K562 (cell line): ENCODE measurements around the gene RAB13. TPM values are rescaled to one million over a fixed set of nuclear protein-coding genes. Genes with fewer than 3 reads are reported as not detected.

Source experiments
- ARNT ChIP-seq, 2 experiments: fragments of 450-650 bp; IDR thresholded peaks; 2 replicates each; pipeline ENCODE4 v1.6.1; 2016; ENCODE audit warnings: mild to moderate bottlenecking in 1 of 2
- CAMTA2 ChIP-seq: fragments of 250-450 bp; sonication (Bioruptor Pico); conservative IDR thresholded peaks from 2 replicates; pipeline ENCODE4 v1.5.1; 2022
- HMGN3 ChIP-seq: IDR thresholded peaks from 2 replicates; pipeline ENCODE4 v1.6.1; 2011; ENCODE audit warnings: borderline replicate concordance, low read depth, mild to moderate bottlenecking, mixed read lengths, low read length; ENCODE audit not compliant: insufficient read length; ENCODE audit errors: extremely low read depth
- PRPF4 ChIP-seq: fragments of 200-400 bp; formaldehyde crosslinking; IDR thresholded peaks from one replicate; pipeline ENCODE4 v1.6.1; 2017; ENCODE audit warnings: low read length, low read depth, mild to moderate bottlenecking; ENCODE audit not compliant: insufficient read depth, poor library complexity, severe bottlenecking
- SMAD1 ChIP-seq: fragments of 150-350 bp; IDR thresholded peaks from 2 replicates; pipeline ENCODE4 v1.6.1; 2014; ENCODE audit warnings: low read length, low read depth; ENCODE audit not compliant: partially characterized antibody
- ZNF347 ChIP-seq: fragments of 450-650 bp; formaldehyde crosslinking; IDR thresholded peaks from 2 replicates; pipeline ENCODE4 v1.4.0; 2020; ENCODE audit warnings: low read depth, mild to moderate bottlenecking, moderate library complexity
- ZNF76 ChIP-seq: fragments of 250-450 bp; sonication (Bioruptor Pico); IDR thresholded peaks from 2 replicates; pipeline ENCODE4 v1.4.0; 2020; ENCODE audit warnings: mild to moderate bottlenecking, moderate library complexity, borderline replicate concordance
- polyA plus RNA-seq, 8 experiments: library from polyadenylated mRNA; depleted of rRNA in 4 of 8; stranded (reverse) in 5 of 8; unstranded in 3 of 8; fragments of >200 nt; fragmentation: Nextera tagmentation in 2 of 8; fragmentation: Illumina TruSeq in 1 of 8; extraction: Ambion mirVana in 2 of 8; extraction: Trizol in 1 of 8; gene quantifications; 2 replicates each; pipeline versions ENCODE4 v1.2.1 to v1.2.3, GENCODE V29; 2011 to 2014; ENCODE audit warnings: inconsistent platforms in 1 of 8, missing spikeins in 1 of 8
- total RNA-seq, 7 experiments: library from RNA; depleted of rRNA in 6 of 7; stranded (reverse); fragments of >200 nt in 6 of 7; fragmentation: Illumina TruSeq in 2 of 7; extraction: Trizol in 2 of 7; gene quantifications; 2 replicates each; pipeline versions ENCODE4 v1.2.1 to v1.2.3, GENCODE V29; 2011 to 2021; ENCODE audit warnings: low replicate concordance in 1 of 7
- TF ChIP-seq, protein P1 (sequence below): fragments of 450-650 bp; IDR thresholded peaks from 2 replicates; pipeline ENCODE4 v1.6.1; 2016
- TF ChIP-seq, protein P2 (sequence below): fragments of 200-800 bp; sonication (Bioruptor generic); IDR thresholded peaks from 2 replicates; pipeline ENCODE4 v1.6.1; 2017; ENCODE audit warnings: missing genetic modification characterization, missing compliant biosample characterization
- TF ChIP-seq, protein P3 (sequence below): sonication (generic); formaldehyde crosslinking; IDR thresholded peaks from 2 replicates; pipeline ENCODE4 v1.8.0; 2022; ENCODE audit warnings: missing genetic modification reagents, mild to moderate bottlenecking, borderline replicate concordance
- TF ChIP-seq, protein P4 (sequence below): sonication (generic); formaldehyde crosslinking; IDR thresholded peaks from 2 replicates; pipeline ENCODE4 v1.9.0; 2022; ENCODE audit warnings: mild to moderate bottlenecking, missing genetic modification reagents
- TF ChIP-seq, protein P5 (sequence below): fragments of 250-450 bp; sonication (Bioruptor Pico); IDR thresholded peaks from 2 replicates; pipeline ENCODE4 v1.8.0; 2022; ENCODE audit warnings: inconsistent platforms
- TF ChIP-seq, protein P6 (sequence below): fragments of 200-800 bp; sonication (Bioruptor generic); IDR thresholded peaks from 2 replicates; pipeline ENCODE4 v1.6.1; 2016; ENCODE audit warnings: missing genetic modification characterization, missing compliant biosample characterization

RAB13 gene
- total and polyA plus RNA-seq, 9 of the 15 experiments (the other 6 are each of a cell fraction or from before 2014, with no cell fraction given) = 22.3 to 100 (median 39.8) TPM

DNA sequence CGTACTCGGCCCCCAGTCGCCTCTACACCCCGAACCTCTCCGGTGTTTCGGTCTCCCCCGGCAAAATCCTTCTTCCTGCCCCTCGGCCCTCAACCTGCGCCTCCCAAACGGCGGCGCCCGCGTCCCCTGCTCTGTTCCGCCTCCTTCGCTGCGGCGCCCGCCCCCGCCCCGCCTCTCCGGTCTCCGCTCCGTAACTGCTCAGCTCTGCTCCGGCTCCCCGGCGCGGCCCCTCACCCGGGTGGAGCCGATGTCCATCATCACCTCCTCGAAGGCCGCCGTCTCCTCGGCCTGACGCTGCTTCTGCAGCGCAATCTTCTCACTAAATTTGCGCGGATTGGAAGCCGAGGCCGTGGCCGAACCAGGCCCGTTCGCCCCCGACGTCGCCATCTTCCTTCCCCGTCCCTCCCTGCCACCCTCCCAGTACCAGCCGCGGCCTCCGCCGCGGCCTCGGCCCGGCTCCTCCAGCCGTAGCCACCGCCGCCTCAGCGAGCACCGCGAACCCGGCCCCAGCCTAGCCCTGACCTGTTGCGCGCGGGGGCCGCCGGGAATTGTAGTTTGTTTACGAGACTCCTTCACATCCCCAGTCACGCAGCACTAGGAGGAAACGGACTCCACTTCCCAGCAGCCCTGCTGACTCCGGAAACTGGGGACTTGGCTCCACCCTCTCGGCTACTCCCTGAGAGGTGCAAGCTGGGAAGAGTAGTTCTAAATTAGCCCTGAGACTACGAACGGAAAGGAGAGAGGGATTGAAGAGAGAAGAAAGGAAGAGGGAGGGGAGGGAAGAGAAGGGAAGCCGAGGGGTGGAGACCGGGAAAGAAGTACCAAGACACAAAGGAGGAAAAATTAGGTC is 27.8 kb downstream of the RAB13 start, which contains the start of gene CRTC2 (continued):
- TF ChIP-seq, protein P1, sequence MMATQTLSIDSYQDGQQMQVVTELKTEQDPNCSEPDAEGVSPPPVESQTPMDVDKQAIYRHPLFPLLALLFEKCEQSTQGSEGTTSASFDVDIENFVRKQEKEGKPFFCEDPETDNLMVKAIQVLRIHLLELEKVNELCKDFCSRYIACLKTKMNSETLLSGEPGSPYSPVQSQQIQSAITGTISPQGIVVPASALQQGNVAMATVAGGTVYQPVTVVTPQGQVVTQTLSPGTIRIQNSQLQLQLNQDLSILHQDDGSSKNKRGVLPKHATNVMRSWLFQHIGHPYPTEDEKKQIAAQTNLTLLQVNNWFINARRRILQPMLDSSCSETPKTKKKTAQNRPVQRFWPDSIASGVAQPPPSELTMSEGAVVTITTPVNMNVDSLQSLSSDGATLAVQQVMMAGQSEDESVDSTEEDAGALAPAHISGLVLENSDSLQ = peak; percentile 57
- TF ChIP-seq, protein P2, sequence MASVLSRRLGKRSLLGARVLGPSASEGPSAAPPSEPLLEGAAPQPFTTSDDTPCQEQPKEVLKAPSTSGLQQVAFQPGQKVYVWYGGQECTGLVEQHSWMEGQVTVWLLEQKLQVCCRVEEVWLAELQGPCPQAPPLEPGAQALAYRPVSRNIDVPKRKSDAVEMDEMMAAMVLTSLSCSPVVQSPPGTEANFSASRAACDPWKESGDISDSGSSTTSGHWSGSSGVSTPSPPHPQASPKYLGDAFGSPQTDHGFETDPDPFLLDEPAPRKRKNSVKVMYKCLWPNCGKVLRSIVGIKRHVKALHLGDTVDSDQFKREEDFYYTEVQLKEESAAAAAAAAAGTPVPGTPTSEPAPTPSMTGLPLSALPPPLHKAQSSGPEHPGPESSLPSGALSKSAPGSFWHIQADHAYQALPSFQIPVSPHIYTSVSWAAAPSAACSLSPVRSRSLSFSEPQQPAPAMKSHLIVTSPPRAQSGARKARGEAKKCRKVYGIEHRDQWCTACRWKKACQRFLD (CRISPR knock-in tag) = peak; percentile 93
- TF ChIP-seq ARNT (IDR thresholded peaks at IDR 0.05) (no peak), SMAD1 (no peak), ZNF76 (CRISPR knock-in tag) (no peak), PRPF4 (no peak), HMGN3 (peak; percentile 62), CAMTA2 (CRISPR knock-in tag) (0 out of 2 replicates have a peak, but pooled peaks have one; percentile 17), ZNF347 (CRISPR knock-in tag) (no peak)
- TF ChIP-seq, protein P3, sequence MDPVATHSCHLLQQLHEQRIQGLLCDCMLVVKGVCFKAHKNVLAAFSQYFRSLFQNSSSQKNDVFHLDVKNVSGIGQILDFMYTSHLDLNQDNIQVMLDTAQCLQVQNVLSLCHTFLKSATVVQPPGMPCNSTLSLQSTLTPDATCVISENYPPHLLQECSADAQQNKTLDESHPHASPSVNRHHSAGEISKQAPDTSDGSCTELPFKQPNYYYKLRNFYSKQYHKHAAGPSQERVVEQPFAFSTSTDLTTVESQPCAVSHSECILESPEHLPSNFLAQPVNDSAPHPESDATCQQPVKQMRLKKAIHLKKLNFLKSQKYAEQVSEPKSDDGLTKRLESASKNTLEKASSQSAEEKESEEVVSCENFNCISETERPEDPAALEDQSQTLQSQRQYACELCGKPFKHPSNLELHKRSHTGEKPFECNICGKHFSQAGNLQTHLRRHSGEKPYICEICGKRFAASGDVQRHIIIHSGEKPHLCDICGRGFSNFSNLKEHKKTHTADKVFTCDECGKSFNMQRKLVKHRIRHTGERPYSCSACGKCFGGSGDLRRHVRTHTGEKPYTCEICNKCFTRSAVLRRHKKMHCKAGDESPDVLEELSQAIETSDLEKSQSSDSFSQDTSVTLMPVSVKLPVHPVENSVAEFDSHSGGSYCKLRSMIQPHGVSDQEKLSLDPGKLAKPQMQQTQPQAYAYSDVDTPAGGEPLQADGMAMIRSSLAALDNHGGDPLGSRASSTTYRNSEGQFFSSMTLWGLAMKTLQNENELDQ = 0 out of 2 replicates have a peak, but pooled peaks have one; percentile 56
- TF ChIP-seq, protein P4, sequence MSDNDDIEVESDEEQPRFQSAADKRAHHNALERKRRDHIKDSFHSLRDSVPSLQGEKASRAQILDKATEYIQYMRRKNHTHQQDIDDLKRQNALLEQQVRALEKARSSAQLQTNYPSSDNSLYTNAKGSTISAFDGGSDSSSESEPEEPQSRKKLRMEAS (CRISPR knock-in tag) = no peak; the same call in none of the 2 replicates
- TF ChIP-seq, protein P5, sequence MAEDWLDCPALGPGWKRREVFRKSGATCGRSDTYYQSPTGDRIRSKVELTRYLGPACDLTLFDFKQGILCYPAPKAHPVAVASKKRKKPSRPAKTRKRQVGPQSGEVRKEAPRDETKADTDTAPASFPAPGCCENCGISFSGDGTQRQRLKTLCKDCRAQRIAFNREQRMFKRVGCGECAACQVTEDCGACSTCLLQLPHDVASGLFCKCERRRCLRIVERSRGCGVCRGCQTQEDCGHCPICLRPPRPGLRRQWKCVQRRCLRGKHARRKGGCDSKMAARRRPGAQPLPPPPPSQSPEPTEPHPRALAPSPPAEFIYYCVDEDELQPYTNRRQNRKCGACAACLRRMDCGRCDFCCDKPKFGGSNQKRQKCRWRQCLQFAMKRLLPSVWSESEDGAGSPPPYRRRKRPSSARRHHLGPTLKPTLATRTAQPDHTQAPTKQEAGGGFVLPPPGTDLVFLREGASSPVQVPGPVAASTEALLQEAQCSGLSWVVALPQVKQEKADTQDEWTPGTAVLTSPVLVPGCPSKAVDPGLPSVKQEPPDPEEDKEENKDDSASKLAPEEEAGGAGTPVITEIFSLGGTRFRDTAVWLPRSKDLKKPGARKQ (CRISPR knock-in tag) = no peak
- TF ChIP-seq, protein P6, sequence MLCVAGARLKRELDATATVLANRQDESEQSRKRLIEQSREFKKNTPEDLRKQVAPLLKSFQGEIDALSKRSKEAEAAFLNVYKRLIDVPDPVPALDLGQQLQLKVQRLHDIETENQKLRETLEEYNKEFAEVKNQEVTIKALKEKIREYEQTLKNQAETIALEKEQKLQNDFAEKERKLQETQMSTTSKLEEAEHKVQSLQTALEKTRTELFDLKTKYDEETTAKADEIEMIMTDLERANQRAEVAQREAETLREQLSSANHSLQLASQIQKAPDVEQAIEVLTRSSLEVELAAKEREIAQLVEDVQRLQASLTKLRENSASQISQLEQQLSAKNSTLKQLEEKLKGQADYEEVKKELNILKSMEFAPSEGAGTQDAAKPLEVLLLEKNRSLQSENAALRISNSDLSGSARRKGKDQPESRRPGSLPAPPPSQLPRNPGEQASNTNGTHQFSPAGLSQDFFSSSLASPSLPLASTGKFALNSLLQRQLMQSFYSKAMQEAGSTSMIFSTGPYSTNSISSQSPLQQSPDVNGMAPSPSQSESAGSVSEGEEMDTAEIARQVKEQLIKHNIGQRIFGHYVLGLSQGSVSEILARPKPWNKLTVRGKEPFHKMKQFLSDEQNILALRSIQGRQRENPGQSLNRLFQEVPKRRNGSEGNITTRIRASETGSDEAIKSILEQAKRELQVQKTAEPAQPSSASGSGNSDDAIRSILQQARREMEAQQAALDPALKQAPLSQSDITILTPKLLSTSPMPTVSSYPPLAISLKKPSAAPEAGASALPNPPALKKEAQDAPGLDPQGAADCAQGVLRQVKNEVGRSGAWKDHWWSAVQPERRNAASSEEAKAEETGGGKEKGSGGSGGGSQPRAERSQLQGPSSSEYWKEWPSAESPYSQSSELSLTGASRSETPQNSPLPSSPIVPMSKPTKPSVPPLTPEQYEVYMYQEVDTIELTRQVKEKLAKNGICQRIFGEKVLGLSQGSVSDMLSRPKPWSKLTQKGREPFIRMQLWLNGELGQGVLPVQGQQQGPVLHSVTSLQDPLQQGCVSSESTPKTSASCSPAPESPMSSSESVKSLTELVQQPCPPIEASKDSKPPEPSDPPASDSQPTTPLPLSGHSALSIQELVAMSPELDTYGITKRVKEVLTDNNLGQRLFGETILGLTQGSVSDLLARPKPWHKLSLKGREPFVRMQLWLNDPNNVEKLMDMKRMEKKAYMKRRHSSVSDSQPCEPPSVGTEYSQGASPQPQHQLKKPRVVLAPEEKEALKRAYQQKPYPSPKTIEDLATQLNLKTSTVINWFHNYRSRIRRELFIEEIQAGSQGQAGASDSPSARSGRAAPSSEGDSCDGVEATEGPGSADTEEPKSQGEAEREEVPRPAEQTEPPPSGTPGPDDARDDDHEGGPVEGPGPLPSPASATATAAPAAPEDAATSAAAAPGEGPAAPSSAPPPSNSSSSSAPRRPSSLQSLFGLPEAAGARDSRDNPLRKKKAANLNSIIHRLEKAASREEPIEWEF (CRISPR knock-in tag) = no peak
